GM10266 (cell line): ENCODE data around the gene HECW1.

Experiments used
- DNase-seq: peaks from one replicate; pipeline ENCODE4 v3.0.0; 2012; ENCODE audit errors: extremely low spot score
- CTCF ChIP-seq: IDR thresholded peaks from 2 replicates; pipeline ENCODE4 v1.5.1; 2012; ENCODE audit warnings: mild to moderate bottlenecking, low read depth; ENCODE audit not compliant: control insufficient read depth, insufficient read depth; ENCODE audit errors: missing control alignments

Gene HECW1

GRCh38 chr7:43408981-43409380 lies 296.5 kb downstream of the HECW1 start:
- TF ChIP-seq CTCF: no peak
- no peak for DNase-seq

- no peak for TF ChIP-seq CTCF
- DNase-seq: no peak
These were observed 305.0 kb downstream of the HECW1 start for GRCh38 chr7:43417455-43417854.

- no peak for TF ChIP-seq CTCF
- no peak for DNase-seq
These were observed 318.0 kb downstream of the HECW1 start for GRCh38 chr7:43430411-43430810.

GRCh38 chr7:43431020-43431595 lies 318.7 kb downstream of the HECW1 start:
- TF ChIP-seq CTCF: no peak
- no peak for DNase-seq

- DNase-seq: no peak
- no peak for TF ChIP-seq CTCF
These were observed 321.2 kb downstream of the HECW1 start for GRCh38 chr7:43433639-43434038.

- DNase-seq: no peak
- no peak for TF ChIP-seq CTCF
These were observed 324.6 kb downstream of the HECW1 start for GRCh38 chr7:43437001-43437400.

GRCh38 chr7:43438897-43439479 lies 326.5 kb downstream of the HECW1 start:
- DNase-seq: no peak
- TF ChIP-seq CTCF: no peak
